Right ventricle myocardium inferior (tissue), 1 donor: ENCODE measurements around the gene CCDC89. TPM values are rescaled to one million over a fixed set of nuclear protein-coding genes. Genes with fewer than 3 reads are reported as not detected.
A peak's percentile ranks its signal among the peaks of the same experiment; 100 is the strongest.
"Not testable (repeated sequence)": the region's sequence is repeated elsewhere in the genome, so short reads cannot be mapped to it uniquely, and the experiment has no call there.

Experiments used
- ATAC-seq: fragments of 200-7000 bp; cut with Tn5 transposase; one replicate; pipeline ENCODE4 v1.9.1; 2020; ENCODE audit warnings: mild to moderate bottlenecking, moderate library complexity
- DNase-seq: peaks from one replicate; pipeline ENCODE4 v3.0.0; 2021; ENCODE audit errors: missing footprints
- intact Hi-C: fragments of 100-400 bp; cut with DNase I; formaldehyde crosslinking; loops from one replicate; pipeline ENCODE4 v1.11.0; 2022
- total RNA-seq: library from RNA; stranded (reverse); fragmentation: NEBNext Ultra II Directional; extraction: Animal tissue kit (Norgen Biotek cat#: 25700); gene quantifications from one replicate; pipeline ENCODE4 v1.2.1, GENCODE V29; 2021
- donor health status: DM: no; HTN: yes; CAD: no; lungs with severe emphysema.

CCDC89 gene
- total RNA-seq, 1 donor from 2014 or later = 0.22 TPM

DNA sequence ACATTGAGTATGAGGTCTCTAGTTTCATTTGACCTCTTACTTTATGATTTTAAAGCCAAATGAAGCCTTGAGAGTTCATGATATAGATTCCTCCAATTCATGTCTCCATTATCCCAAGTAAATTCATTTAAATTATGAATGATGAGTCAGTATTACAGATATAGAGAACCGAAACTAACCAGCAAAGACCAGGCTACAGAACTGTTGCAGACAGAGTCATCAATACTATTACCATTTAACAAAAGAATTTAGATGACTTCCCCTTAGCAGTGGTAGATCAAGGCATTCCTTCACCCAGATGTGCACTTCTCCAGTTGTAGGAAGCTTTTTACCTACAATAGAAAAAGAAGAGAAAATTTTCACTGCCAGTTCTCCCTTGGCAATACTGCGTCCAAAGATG, 11.8 kb upstream of the CCDC89 start:
- DNase-seq = no peak
- ATAC-seq = no peak
- intact Hi-C loops = no loop called here

DNA sequence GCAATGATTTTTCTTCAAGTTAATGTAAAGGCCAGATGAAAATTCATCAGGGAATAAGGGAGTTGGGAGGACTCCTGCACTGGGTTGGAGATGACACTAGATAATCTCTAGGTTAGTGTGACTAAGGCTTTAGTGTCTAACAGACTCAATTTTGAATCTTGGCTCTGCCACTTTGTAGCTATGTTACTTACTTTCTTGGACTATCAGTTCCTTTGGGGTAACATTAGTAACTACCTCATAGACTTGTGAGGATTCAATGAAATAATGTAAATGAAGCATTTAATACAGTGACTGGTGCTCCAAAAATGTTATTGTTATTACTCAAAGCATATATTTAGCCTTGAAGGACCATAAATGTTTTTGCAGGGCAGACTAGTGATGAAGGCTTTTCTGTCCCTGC, 9.6 kb upstream of the CCDC89 start:
- ATAC-seq (no peak), DNase-seq (no peak)
- intact Hi-C loops = no loop called here

DNA sequence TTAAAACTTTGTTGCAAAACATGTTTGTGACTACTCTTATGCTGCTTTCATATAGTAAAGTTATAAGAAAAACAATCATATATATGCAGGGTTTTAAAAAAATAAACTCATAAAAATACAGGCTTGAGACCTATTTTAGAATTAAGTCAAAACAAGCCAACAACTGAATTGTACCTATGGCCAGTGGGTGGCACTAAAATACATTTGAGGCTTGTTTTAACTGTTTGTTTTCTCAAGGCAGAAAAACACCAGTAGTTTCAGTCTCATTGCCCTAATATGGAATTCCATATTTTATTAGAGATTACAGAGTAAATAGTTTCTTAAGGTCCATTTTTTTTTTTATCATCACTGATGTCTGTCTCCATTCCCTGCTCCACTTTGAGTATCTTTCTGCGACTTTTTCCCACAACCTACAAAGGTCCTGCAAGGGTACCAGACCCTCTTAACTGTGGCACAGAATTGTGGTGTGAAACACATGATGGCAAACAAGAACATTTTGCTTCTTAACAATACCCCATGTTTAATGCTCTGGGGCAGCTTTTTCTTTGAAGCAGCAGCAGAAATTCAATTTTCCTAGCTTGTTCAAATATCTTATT, 8.5 kb upstream of the CCDC89 start:
- no peak for DNase-seq
- ATAC-seq = no peak
- intact Hi-C loops = loop anchor here (5.0 kb wide), 1 partner anchor 133 kb away; no protein-coding TSS in a partner anchor

DNA sequence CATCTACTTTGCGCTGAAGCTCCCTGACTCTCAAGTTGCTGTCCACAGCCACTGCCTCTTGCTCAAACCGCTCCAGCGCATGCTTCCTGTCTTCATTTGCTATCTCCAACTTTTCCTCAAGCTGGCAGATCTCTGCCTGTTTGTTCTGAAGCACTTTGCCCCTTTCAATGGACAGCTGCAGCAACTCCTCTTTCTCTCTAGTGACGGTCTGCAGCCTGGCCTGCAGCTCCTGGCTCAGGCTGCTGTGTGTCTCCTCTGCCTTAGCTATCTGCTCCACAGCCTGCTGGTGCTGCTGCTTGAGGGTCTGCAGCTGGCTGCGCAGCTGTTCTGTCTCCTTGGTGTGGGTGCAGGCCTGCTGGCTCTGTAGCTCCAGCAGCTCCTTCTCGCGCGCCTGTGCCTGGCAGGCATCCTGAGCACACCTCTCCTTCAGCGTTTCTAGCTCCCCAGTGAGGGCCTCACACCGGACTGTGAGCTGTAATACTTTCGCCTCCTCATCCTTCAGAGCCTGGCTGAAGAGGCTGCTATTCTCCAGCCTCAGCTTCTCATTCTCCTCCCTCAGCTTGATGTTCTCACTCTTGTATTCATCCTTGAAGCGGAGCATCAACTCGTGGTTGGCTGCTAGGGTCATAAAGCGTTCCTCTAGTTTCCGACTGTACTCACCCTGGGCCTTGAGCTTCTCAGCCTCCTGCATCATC, 723 bp downstream of the CCDC89 start:
- intact Hi-C loops = loop anchor here (10.0 kb wide), 1 partner anchor 610 kb away; no protein-coding TSS in a partner anchor
- DNase-seq = no peak
- no peak for ATAC-seq

DNA sequence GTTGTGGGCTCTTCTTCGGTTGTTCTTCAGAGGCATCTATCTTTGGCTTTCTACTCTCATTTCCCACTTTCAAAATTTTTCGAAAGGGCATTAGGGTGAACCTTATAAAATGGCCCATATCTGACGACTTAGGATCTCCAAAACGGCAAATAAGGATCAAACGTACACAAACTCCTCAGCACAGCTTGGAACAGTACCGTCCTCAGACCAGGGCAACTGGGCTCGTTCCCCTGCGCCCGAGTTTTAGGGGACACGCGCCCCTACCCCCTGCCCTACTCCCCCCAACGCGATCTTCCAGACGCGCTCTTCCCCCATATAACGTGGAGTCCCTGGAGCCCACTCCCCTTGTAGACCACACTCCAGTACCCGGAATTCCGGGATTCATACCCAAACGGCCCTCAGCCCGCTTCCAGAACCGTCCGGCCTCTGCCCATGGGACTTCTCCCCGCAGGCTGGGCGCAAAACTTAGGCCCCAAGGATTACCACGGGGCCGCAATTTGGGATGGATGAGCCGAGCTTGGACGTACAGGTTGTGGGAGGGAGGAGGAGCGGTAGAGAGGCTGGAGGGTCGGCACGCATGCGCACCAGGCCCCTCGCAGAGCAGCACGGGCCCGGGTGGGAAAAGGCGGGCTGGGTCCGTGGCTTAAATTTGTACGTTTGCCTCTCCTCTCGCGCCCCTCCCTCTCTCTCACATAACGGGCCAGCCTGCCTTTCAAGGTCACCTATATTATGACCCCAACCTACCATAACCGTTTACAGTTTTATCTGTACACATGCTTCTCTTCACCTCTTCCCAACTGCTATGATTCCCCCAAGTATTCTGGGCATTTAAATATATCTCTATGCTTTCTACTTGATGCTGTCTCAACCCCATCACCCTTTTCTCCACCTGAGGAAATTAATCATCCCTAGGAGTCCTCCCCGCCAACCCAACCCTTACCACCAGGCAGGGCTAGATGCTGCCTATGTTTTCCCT, 3.4 kb downstream of the CCDC89 start:
- ATAC-seq (peak; percentile 64), DNase-seq (peak; percentile 83)
- intact Hi-C loops = loop anchor here (10.0 kb wide), 1 partner anchor 612 kb away; no protein-coding TSS in a partner anchor

DNA sequence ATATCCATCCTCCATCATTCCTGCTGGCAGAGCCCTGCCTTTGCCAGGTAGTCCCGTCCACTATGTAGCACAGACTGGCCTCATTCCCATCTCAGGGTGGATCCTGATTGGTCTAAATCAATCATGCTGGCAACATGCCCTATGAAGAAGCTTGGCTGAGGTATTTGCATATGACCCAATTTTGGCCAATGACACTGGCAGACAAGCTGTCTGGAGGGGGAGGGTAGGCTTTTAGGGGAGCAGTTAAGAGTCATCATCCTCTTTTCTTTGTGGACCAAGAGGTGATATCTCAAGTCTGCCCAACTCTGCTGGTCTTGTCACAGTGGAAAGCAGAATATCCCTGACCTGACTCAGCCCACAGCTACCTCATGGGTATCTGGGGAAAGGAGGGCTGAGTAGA, 5.1 kb downstream of the CCDC89 start:
- intact Hi-C loops = loop anchor here (2.0 to 10.0 kb wide), 2 partner anchors 14 to 614 kb away; no protein-coding TSS in a partner anchor
- DNase-seq = no peak
- ATAC-seq = no peak

DNA sequence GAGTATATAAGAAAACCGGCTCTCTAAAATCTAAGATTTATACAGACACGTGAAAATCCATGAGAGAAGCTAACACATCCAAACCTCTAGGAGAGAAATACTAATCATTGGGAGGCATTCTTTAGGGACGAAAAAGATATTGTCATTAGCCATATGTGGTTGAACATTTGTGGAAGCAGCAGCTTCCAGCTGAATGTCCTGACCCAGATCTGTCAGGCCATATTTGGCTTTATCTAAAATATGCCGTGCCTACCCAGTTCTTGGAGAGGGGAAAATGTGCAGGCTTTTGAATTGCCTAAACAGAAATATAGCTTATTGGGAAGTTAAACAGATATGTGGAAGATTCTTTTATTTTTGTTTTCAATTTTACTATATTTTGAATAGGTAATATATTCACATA, 6.4 kb downstream of the CCDC89 start:
- no peak for DNase-seq
- intact Hi-C loops = no loop called here
- ATAC-seq = no peak

DNA sequence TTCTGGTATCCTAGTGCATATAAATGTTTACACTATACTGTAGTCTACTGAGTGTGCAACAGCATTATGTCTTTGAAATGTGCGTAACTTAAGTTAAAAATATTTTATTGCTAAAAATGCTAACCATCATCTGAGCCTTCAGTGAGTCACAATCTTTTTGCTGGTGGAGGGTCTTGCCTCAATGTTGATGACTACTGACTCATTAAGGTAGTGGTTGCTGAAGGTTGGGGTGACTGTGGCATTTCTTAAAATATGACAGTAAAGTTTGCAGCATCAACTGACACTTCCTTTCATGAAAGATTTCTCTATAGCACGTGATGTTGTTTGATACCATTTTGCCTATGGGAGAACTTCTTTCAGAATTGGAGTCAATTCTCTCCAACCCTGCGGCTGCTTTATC, 12.6 kb downstream of the CCDC89 start:
- intact Hi-C loops = no loop called here
- ATAC-seq = no peak
- no peak for DNase-seq

DNA sequence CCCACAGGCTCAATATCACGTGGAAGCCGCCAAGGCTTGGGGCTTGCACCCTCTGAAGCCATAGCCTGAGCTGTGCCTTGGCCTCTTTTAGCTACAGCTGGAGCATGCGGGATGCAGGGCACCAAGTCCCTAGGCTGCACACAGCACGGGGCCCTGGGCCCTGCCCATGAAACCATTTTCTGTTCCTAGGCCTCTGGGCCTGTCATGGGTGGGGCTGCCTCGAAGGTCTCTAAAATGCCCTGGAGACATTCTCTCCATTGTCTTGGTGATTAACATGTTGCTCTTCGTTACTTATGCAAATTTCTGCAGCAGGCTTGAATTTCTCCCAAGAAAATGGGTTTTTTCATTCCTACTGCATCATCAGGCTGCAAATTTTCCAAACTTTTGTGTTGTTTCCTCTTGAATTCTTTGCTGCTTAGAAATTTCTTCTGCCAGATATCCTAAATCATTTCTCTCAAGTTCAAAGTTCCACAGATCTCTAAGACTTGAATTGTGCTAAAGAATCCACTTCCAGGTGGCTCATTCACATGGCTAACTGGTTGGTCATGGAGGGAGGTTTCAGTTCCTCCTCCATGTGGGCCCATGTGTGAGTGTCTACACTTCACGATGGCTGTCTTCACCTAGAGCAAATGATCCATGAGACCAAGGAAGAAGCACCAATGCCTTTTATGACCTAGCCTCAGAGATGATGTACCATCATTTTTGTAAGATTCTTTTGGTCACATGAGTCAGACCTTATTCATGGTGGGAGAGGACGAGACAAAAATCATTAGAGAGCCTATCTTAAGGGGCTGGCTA, 13.7 kb downstream of the CCDC89 start:
- intact Hi-C loops = no loop called here
- ATAC-seq (no peak), DNase-seq (no peak)

DNA sequence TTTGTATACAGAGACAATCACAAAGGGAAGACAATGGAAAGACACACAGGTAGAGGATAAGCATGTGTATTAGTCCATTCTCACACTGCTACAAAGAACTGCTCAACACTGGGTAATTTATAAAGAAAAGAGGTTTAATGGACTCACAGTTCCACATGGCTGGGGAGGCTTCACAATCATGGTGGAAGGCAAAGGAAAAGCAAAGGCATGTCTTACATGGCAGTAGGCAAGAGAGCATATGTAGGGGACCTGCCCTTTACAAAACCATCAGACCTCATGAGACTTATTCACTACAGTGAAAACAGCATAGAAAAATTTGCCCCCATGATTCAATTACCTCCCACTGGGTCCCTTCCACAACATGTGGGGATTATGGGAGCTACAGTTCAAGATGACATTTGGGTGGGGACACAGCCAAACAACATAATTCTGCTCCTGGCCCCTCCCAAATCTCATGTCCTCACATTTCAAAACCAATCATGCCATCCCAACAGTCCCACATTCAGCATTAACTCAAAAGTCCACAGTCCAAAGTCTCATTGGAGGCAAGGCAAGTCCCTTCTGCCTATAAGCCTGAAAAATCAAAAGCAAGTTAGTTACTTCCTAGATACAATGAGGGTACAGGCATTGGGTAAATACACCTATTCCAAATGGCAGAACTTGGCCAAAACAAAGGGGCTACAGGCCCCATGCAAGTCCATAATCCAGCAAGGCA, 14.9 kb downstream of the CCDC89 start:
- intact Hi-C loops, DNase-seq, ATAC-seq: not testable (repeated sequence)

DNA sequence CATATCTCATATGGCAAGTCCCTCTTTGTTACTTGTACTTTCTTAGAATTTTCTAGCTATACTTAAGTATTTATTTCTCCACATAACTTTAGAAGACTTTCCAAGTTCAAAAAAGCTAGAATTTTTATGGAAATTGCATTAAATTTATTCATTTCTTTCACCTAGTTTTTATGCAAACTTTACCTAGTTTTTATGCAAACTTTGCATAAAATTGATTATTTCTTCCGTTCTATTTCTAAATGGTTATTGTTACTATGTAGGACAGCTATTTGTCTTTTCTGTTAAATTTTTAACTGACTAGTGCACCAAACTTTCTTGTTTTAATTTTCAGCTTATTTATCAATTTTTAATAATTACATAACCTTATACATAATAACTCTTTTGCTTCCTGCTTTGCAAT, 17.8 kb downstream of the CCDC89 start:
- no peak for ATAC-seq
- intact Hi-C loops = no loop called here
- DNase-seq = no peak

DNA sequence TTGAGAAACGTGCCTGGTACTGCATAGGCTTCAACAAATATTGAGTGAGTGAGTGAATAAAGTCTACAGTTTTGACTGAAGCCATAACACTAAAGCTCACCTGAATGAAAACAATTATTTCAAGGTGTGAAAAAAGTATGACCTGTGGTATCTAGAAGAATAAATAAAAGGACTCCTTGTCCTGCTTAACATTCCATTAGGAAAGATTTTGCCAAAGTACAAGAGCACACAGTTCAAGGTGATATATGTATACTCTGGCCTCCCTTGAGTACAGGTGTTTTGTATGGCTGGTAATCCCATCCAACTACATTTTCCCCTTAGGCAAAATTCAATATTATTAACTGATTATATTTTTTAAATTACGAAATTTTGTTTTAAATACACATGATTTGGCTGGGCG, 19.3 kb downstream of the CCDC89 start:
- intact Hi-C loops = loop anchor here (2.0 kb wide), 1 partner anchor 14 kb away; no protein-coding TSS in a partner anchor
- no peak for DNase-seq
- ATAC-seq = no peak

DNA sequence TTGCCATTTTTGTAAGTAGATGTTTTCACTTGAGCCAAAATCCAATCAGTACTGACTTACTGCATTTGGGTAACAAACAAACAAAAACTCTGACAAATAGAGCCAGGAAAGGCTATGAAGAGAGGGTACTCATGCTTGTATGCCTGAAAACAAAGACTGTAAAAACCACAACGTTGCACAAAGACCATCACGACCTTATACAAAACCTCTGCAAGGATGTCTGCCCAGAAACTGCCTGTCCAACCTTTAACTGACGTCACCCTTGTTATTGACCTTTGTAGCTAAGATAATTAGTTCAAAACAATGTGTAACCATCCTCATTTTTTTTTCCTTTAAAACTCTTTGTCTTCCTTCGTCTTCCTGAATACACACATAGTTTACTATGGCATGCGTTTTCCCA, 20.3 kb downstream of the CCDC89 start:
- no peak for ATAC-seq
- no peak for DNase-seq
- intact Hi-C loops = loop anchor here (2.0 kb wide), 2 partner anchors 15 to 71 kb away; no protein-coding TSS in a partner anchor

DNA sequence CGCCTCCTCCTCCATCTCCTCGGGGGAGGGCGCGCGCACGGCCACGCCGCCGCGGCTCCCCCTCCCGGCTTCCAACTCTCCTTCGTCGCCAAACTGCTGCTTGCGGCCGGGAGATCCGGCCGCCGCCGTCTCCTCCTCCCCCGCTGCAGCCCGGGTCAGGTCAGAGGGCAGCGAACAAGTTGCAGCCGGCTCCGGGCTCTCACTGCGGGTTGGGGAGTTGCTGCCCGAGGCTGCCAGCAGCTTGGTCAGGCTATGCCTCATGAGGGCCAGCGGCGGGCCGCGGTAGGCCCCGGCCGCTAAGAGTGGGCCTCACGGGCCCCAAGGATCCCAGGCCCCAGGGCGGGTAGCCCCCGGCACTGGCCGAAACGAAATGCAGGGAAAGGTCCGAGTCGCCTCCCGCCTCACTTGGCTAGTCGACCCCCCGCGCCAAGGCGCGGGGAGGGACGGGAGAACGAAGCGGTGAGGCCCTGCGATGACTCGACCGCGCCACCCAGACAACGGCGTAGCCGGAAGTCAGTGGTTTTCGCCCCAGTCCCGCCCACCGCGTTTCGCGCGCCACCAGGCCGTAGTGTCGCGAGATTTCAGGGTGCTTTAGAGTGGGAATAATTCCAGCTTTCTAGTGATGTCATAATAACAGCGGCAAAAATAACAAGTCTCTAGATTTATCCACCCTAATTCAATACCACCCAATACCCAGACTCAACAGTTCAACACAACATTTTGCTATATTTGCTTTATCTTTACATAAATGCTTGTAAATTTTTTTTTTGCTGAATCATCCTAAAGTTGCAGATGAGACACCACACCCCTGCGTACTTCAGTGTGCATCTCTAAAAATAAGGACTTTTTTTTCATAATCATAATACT, 21.1 kb downstream of the CCDC89 start, which contains the start of gene CREBZF:
Gene CREBZF (minus strand): TSS at position 515 of the 867 bp plus-strand sequence. CDS start 254 bp downstream, at position 261.
- peak; percentile 98 for ATAC-seq
- intact Hi-C loops = loop anchor here (1.0 to 2.0 kb wide), 3 partner anchors 40 to 146 kb away; partner anchors contain the start of gene SYTL2
- DNase-seq = peak; percentile 96

DNA sequence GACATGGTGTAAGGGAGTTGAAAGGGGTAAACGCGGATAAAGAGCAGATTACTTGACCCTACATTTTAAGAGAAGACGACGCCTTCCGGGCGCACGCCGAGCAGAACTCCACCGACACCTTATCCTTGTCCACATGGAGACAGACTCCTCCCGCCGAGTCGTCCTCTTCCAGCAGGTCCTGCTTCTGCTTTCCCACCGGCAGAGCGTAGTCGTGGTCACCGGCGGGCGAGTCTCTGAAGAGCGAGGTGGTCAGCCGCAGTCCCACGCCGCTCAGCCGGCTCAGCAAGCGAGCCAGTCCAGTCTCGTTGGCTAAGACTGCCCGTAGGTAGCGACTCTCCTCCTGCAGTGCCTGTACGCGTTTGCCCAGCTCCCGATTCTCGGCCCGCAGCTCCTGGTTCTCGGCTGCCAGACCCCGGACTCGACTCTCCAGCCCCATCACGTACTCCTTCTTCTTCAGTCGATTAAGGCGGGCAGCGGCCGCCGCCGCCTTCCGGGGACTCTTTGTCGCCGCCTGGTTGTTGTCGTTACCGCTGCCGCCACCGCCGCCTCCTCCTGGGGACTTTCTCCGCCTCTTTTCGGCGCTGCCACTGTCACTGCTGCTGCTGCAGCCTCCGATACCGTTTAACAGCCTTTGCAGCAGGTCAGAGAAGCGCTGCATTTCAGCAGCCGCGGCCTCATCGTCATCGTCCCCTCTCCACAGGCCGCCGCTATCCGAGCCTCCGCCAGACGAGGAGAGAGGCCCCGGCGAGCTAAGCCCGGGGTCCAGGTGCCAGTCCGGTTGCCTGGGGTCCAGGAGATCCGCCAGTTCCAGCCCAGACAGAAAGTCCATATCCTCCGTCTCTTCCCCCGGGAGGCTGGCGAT, 22.0 kb downstream of the CCDC89 start:
- DNase-seq = peak; percentile 93
- intact Hi-C loops = loop anchor here (1.0 to 2.0 kb wide), 3 partner anchors 39 to 147 kb away; partner anchors contain the start of gene SYTL2
- peak; percentile 75 for ATAC-seq
